PFSK-1 (cell line): ENCODE data around the gene PCDHA8.

ENCODE experiments used
- FOXP2 ChIP-seq: optimal IDR thresholded peaks from 2 replicates; pipeline ENCODE3; 2011; ENCODE audit warnings: borderline replicate concordance, control low read depth, inconsistent platforms; ENCODE audit not compliant: insufficient read depth; ENCODE audit errors: extremely low read length, extremely low read depth
- POLR2AphosphoS5 ChIP-seq: IDR thresholded peaks from 2 replicates; pipeline ENCODE4 v1.6.1; 2012; ENCODE audit warnings: low read depth, mild to moderate bottlenecking, control low read depth, low read length, moderate library complexity
- SIN3A ChIP-seq: IDR thresholded peaks from 2 replicates; pipeline ENCODE4 v1.6.1; 2012; ENCODE audit warnings: mild to moderate bottlenecking, low read length, moderate library complexity, borderline replicate concordance; ENCODE audit not compliant: insufficient read depth
- TAF1 ChIP-seq: IDR thresholded peaks from 2 replicates; pipeline ENCODE4 v1.6.1; 2012; ENCODE audit warnings: low read length, control low read depth, borderline replicate concordance; ENCODE audit not compliant: insufficient read depth
- TF ChIP-seq, protein P1 (sequence below), 2 experiments: IDR thresholded peaks; 2 replicates each; pipeline versions ENCODE4 v1.6.1 to v1.8.0; 2011 to 2012; ENCODE audit warnings: low read depth in 2 of 2, low read length in 2 of 2, control low read depth in 1 of 2, inconsistent platforms in 1 of 2, mild to moderate bottlenecking in 1 of 2, moderate library complexity in 1 of 2; ENCODE audit not compliant: insufficient read depth in 1 of 2

The PCDHA8 gene

DNA sequence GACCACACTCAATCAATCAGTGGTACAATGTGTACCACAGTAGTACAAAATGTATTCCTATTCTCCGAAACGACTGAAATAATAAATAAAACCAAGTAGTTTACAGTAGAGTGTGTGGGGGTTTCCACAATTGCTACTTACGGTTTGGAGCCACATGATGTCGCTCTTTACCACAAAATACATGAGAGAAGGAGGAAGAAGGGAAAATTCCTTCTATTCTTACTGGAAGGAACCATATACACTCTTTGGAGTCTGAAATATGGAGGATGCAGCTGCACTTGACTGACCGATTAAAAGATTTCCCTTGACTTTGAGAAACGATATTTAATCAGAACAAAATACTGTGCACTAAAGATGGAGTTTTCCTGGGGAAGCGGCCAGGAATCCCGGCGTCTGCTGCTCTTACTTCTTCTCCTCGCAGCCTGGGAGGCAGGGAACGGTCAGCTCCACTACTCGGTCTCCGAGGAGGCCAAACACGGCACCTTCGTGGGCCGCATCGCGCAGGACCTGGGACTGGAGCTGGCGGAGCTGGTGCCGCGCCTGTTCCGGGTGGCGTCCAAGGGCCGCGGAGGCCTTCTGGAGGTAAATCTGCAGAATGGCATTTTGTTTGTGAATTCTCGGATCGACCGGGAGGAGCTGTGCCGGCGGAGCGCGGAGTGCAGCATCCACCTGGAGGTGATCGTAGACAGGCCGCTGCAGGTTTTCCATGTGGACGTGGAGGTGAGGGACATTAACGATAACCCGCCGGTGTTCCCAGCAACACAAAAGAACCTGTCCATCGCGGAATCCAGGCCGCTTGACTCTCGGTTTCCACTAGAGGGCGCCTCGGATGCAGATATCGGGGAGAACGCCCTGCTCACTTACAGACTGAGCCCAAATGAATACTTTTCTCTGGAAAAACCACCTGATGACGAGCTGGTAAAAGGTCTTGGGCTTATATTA lies 33.9 kb upstream of the PCDHA8 start, which contains the start of gene PCDHA4:
PCDHA4 (plus strand) TSS at position 235 of the 942 bp plus-strand sequence.
- TF ChIP-seq, protein P1, sequence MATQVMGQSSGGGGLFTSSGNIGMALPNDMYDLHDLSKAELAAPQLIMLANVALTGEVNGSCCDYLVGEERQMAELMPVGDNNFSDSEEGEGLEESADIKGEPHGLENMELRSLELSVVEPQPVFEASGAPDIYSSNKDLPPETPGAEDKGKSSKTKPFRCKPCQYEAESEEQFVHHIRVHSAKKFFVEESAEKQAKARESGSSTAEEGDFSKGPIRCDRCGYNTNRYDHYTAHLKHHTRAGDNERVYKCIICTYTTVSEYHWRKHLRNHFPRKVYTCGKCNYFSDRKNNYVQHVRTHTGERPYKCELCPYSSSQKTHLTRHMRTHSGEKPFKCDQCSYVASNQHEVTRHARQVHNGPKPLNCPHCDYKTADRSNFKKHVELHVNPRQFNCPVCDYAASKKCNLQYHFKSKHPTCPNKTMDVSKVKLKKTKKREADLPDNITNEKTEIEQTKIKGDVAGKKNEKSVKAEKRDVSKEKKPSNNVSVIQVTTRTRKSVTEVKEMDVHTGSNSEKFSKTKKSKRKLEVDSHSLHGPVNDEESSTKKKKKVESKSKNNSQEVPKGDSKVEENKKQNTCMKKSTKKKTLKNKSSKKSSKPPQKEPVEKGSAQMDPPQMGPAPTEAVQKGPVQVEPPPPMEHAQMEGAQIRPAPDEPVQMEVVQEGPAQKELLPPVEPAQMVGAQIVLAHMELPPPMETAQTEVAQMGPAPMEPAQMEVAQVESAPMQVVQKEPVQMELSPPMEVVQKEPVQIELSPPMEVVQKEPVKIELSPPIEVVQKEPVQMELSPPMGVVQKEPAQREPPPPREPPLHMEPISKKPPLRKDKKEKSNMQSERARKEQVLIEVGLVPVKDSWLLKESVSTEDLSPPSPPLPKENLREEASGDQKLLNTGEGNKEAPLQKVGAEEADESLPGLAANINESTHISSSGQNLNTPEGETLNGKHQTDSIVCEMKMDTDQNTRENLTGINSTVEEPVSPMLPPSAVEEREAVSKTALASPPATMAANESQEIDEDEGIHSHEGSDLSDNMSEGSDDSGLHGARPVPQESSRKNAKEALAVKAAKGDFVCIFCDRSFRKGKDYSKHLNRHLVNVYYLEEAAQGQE (IDR thresholded peaks at IDR 0.05; ENCODE audit: insufficient read depth in 1 of 2, low read depth in 2 of 2, low read length in 2 of 2), result no peak
- TF ChIP-seq TAF1 (no peak), FOXP2 (no peak), POLR2AphosphoS5 (no peak), SIN3A (no peak)

DNA sequence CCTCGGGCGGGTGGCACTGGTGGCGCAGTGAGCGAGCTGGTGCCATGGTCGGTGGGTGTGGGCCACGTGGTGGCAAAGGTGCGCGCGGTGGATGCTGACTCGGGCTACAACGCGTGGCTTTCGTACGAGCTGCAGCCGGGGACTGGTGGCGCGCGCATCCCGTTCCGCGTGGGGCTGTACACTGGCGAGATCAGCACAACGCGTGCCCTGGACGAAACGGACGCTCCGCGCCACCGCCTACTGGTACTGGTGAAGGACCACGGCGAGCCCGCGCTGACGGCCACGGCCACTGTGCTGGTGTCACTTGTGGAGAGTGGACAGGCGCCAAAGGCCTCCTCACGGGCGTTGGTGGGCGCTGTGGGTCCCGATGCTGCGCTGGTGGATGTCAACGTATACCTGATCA lies 32.1 kb upstream of the PCDHA8 start:
- TF ChIP-seq FOXP2, result no peak
- TF ChIP-seq, protein P1 (IDR thresholded peaks at IDR 0.05; ENCODE audit: insufficient read depth in 1 of 2, low read depth in 2 of 2, low read length in 2 of 2), result no peak
- TF ChIP-seq SIN3A, result no peak

DNA sequence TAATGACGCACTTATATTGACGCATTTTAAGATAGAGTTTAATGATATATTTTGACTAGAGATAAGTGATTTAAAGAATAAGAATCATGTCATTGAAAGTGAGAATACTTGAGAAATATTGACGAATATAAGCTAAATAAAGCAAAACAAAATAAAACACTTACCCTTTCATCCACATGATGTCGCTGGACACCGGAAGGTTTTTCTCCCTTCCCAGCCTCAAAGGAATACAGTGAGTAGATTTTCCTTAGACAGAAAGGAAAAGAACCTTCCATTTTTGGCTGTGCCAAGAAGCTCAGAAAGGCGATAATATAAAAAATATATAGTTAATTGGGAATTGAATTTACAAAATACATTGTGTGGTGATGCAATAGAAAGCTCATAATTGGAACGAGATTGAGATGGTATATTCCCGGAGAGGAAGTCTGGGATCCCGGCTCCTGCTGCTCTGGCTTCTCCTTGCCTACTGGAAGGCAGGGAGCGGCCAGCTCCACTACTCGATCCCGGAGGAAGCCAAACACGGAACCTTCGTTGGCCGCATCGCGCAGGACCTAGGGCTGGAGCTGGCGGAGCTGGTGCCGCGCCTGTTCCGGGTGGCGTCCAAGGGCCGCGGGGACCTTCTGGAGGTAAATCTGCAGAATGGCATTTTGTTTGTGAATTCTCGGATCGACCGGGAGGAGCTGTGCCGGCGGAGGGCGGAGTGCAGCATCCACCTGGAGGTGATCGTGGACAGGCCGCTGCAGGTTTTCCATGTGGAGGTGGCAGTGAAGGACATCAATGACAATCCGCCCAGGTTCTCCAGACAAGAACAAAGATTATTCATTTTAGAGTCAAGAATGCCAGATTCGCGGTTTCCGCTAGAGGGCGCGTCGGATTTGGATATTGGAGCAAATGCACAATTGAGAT lies 19.4 kb upstream of the PCDHA8 start, which contains the start of gene PCDHA5:
PCDHA5 (plus strand) TSS at position 239 of the 906 bp plus-strand sequence.
- TF ChIP-seq, protein P1 (IDR thresholded peaks at IDR 0.05; ENCODE audit: insufficient read depth in 1 of 2, low read depth in 2 of 2, low read length in 2 of 2), result no peak
- TF ChIP-seq POLR2AphosphoS5, result no peak

DNA sequence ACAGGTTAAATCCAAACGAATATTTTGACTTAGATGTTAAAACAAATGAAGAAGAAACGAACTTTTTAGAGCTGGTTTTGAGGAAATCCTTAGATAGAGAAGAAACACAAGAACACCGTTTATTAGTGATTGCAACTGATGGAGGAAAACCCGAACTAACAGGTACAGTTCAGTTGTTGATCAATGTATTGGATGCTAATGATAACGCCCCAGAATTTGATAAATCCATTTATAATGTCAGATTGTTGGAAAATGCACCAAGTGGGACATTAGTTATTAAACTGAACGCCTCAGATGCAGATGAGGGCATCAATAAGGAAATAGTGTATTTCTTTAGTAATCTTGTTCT lies 18.7 kb upstream of the PCDHA8 start:
- TF ChIP-seq, protein P1 (IDR thresholded peaks at IDR 0.05; ENCODE audit: insufficient read depth in 1 of 2, low read depth in 2 of 2, low read length in 2 of 2), result no peak
- TF ChIP-seq FOXP2, result no peak
- no peak for TF ChIP-seq TAF1
- no peak for TF ChIP-seq POLR2AphosphoS5
- no peak for TF ChIP-seq SIN3A
